LNCAP (cell line): ENCODE data around the gene FRMD6.

Experiments used
- TF ChIP-seq, protein P1 (sequence below): fragments of 450-650 bp; IDR thresholded peaks from 2 replicates; pipeline ENCODE4 v1.5.1; 2017; ENCODE audit warnings: mild to moderate bottlenecking

FRMD6 gene

GRCh38 chr14:51630987-51631386 is 20.7 kb upstream of the FRMD6 start:
- TF ChIP-seq, protein P1, sequence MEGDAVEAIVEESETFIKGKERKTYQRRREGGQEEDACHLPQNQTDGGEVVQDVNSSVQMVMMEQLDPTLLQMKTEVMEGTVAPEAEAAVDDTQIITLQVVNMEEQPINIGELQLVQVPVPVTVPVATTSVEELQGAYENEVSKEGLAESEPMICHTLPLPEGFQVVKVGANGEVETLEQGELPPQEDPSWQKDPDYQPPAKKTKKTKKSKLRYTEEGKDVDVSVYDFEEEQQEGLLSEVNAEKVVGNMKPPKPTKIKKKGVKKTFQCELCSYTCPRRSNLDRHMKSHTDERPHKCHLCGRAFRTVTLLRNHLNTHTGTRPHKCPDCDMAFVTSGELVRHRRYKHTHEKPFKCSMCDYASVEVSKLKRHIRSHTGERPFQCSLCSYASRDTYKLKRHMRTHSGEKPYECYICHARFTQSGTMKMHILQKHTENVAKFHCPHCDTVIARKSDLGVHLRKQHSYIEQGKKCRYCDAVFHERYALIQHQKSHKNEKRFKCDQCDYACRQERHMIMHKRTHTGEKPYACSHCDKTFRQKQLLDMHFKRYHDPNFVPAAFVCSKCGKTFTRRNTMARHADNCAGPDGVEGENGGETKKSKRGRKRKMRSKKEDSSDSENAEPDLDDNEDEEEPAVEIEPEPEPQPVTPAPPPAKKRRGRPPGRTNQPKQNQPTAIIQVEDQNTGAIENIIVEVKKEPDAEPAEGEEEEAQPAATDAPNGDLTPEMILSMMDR, result no peak

GRCh38 chr14:51636109-51636508 is 15.6 kb upstream of the FRMD6 start:
- TF ChIP-seq, protein P1, result no peak

DNA sequence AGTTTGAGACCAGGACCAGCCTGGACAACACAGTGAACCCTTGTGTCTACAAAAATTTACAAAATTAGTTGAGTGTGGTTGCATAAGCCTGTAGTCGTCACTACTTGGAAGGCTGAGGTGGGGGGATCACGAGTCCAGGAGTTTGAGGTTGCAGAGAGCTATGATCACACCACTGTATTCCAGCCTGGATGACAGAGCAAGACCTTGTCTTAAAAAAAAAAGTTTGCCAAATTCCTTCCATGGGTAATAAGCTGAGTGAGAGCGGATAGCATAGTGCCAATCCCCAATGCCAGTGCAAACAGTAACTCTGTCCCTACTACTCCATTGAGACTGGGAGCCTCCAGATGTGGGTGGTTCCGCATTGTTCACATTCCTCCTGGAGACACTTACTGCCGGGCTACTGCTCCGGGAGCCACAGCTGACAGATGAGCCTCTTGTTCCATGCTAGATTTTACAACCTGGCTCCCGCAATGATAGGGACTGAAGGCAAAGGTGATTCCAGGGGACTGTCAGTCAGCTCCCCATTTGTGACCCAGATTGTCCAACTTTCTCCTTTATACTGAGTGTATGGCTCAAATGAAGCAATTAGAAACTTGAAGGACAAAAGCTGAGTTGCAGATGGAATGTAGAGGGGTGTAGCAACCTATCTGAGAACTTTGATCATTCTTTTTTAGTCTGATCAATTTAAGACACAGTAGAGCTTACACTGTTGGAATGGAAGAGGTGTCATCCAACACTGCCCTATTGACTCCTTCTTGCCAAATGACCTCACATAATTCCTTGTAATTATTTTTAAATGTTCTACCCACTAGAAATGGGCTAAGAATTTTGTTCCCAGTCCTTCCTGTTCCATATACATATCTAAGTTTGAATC is 13.4 kb upstream of the FRMD6 start:
- TF ChIP-seq, protein P1, result no peak

- TF ChIP-seq, protein P1, result no peak
These were observed 11.9 kb upstream of the FRMD6 start for GRCh38 chr14:51639668-51640316.

GRCh38 chr14:51643140-51643539 is 8.6 kb upstream of the FRMD6 start:
- TF ChIP-seq, protein P1, result no peak

DNA sequence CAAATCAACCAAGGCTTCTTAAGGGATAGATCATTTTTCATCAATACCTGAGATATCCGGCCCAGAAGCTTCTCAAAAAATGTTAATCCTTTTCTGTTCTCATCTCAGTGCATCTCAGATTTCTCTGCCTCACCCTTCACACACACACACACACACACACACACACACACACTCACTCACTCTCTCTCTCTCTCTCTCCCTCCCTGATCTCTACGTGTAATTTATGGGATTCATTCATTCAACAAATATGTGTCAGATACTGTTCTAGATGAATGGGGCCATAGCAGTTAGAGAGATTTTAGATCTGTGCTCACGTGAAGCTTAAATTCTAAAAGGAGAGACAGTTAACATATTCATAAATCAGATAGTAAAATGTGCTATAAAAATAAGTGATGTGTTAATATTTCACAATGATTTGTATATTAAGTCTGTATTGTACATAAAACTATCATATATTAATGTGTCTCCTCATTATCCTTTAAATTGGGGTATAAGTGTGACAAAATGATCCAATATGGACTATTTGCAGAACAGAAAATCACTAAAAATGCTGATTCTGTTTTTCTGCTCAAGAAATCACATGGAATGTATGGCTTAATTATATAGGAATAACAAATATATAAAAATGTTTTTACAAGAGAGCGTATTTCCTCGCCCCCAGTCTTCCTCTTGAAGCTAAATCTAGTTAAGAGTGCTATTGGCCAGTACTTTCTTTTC is 7.3 kb upstream of the FRMD6 start:
- TF ChIP-seq, protein P1, result no peak

DNA sequence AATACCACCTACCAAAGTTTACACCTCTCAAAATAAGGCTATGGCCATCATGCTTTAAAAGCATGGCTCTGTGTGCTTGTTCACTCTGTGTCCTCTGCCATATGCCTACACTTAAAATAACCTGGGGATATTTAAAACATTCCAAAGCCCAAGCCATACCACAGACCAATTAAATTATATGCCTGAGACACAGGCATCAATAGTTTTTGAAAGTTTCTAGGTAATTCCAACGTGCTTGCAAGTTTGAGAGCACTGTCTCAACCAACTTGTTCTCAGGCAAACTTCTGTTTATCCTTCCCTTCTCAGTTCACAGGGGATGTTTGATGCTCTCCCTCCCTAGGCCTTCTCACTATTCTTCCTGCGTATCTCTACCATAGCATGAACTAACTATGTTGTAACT is 3.4 kb upstream of the FRMD6 start:
- TF ChIP-seq, protein P1, result no peak
